ENCODE measurements around the gene PFN3. TPM values are rescaled to one million over a fixed set of nuclear protein-coding genes. Genes with fewer than 3 reads are reported as not detected.

PFN3 gene
- total RNA-seq, 4 donors from 2014 or later: not detected

DNA sequence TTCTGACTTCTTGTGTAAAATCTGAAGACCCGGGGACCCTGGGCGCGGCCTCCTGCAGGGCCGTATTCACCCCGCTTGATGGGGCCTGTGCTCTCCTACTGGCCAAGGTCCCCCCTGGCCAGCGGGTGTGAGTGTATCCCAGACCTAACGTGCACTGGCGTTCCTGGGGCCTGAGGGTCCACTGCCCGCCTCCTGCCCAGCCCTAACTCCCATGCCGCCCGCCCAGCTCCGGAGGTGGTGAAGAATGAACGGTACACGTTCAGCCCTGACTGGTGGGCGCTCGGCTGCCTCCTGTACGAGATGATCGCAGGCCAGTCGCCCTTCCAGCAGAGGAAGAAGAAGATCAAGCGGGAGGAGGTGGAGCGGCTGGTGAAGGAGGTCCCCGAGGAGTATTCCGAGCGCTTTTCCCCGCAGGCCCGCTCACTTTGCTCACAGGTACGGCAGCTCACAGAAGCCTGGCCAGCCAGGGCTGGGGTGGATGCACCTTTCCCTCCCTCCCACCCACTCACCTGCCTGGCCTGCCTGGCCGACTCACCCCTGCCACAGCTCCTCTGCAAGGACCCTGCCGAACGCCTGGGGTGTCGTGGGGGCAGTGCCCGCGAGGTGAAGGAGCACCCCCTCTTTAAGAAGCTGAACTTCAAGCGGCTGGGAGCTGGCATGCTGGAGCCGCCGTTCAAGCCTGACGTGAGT, 35.5 kb upstream of the PFN3 start:
- 99% methylated on average over 6 of the region's 37 CpGs; no CpG with 5 or more reads in 1 of the 2 donors for WGBS, 2 donors (ENCODE audit: low coverage in 1 of 2)
- H3K36me3 ChIP-seq: peaks cover 0 to 93% of the 10 kb centered on the region in 2 donors
- no peaks in the 10 kb centered on the region for H3K27me3 ChIP-seq
- no peak overlapping the region for H3K27ac ChIP-seq
- peaks cover 0 to 21% (median 0%) of the 10 kb centered on the region in 3 donors for H3K4me1 ChIP-seq
- no peak for ATAC-seq
- H3K4me3 ChIP-seq: no peak overlapping the region
- TF ChIP-seq POLR2AphosphoS5 (IDR thresholded peaks at IDR 0.05): no peak
- TF ChIP-seq POLR2A (IDR thresholded peaks at IDR 0.05): no peak
- TF ChIP-seq, protein P1, sequence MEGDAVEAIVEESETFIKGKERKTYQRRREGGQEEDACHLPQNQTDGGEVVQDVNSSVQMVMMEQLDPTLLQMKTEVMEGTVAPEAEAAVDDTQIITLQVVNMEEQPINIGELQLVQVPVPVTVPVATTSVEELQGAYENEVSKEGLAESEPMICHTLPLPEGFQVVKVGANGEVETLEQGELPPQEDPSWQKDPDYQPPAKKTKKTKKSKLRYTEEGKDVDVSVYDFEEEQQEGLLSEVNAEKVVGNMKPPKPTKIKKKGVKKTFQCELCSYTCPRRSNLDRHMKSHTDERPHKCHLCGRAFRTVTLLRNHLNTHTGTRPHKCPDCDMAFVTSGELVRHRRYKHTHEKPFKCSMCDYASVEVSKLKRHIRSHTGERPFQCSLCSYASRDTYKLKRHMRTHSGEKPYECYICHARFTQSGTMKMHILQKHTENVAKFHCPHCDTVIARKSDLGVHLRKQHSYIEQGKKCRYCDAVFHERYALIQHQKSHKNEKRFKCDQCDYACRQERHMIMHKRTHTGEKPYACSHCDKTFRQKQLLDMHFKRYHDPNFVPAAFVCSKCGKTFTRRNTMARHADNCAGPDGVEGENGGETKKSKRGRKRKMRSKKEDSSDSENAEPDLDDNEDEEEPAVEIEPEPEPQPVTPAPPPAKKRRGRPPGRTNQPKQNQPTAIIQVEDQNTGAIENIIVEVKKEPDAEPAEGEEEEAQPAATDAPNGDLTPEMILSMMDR (IDR thresholded peaks at IDR 0.05): no peak
- no peak for TF ChIP-seq EP300 (IDR thresholded peaks at IDR 0.05)
- H3K9me3 ChIP-seq: no peaks in the 10 kb centered on the region

DNA sequence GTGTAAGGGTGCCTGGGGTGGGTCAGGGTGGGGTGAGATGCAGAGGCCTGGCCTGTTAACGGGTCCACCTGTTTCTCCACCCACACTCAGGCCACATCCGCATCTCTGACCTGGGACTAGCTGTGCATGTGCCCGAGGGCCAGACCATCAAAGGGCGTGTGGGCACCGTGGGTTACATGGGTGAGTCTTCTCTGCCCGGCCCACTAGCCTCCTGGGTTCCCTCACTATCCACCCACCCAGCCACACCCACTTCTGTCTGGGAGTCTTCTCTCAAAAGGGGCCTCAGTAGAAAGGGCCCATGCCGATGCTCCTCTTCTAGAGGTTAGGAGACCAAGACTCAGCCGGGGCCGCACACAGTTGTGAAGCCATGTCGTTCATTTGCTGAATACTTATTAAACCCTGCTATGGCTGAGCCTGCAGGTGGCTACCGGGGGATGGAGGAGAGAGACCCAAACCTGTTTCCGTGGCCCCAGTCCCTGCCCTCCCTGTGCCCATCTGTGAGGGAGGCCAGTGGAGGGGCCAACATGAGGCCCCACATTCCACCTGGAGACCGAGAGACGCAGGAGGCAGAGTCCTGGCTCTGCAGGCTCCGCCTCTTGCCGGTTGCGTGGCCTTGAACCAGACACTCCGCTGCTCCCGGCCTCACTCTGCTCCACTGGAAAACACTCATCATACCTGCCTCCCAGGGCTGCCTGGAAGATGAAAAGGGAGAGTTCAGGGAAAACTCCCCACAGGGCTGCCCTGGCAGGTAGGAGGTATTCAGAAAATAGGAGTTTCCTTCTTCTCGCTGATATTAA, 34.7 kb upstream of the PFN3 start:
- 81 to 93% methylated on average over 2 to 6 of the region's 20 CpGs for WGBS, 2 donors (ENCODE audit: low coverage in 1 of 2)
- Histone ChIP-seq H3K36me3 (peaks cover 0 to 93% of the 10 kb centered on the region in 2 donors), H3K4me3 (no peak overlapping the region), H3K9me3 (no peaks in the 10 kb centered on the region), H3K4me1 (peaks cover 0 to 28% (median 0%) of the 10 kb centered on the region in 3 donors), H3K27ac (no peak overlapping the region), H3K27me3 (no peaks in the 10 kb centered on the region)
- no peak for TF ChIP-seq POLR2AphosphoS5 (IDR thresholded peaks at IDR 0.05)
- TF ChIP-seq EP300 (IDR thresholded peaks at IDR 0.05): no peak
- TF ChIP-seq POLR2A (IDR thresholded peaks at IDR 0.05): no peak
- TF ChIP-seq, protein P1 (IDR thresholded peaks at IDR 0.05): no peak
- no peak for ATAC-seq

DNA sequence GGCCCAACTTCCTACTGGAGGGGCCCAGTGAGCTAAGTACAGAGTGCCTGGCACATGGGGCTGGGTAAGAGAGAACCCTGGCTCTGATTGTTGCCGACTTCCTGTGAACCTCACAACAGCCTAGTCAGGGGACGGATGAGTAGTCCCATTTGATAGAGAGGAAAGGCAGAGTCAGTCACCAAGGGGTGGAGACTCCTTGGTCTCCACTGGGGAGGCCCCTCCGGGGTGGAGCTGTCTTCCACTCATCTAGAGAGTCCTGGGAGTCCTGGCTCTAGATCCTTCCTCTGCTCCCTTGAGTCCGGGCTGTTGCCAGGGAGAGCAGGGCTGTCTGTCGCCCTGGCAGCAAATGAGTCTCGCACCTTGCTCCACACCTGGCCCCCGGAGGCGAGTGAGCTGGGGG, 34.0 kb upstream of the PFN3 start:
- H3K4me3 ChIP-seq: no peak overlapping the region
- WGBS, 2 donors (ENCODE audit: low coverage in 1 of 2): 80% methylated on average over 2 of the region's 8 CpGs; no CpG with 5 or more reads in 1 of the 2 donors
- H3K27me3 ChIP-seq: no peaks in the 10 kb centered on the region
- H3K9me3 ChIP-seq: no peaks in the 10 kb centered on the region
- H3K4me1 ChIP-seq: peaks cover 0 to 34% (median 0%) of the 10 kb centered on the region in 3 donors
- H3K27ac ChIP-seq: no peak overlapping the region
- peaks cover 0 to 91% of the 10 kb centered on the region in 2 donors for H3K36me3 ChIP-seq
- ATAC-seq: no peak
- TF ChIP-seq POLR2AphosphoS5 (IDR thresholded peaks at IDR 0.05): no peak
- TF ChIP-seq POLR2A (IDR thresholded peaks at IDR 0.05): no peak
- TF ChIP-seq EP300 (IDR thresholded peaks at IDR 0.05): no peak
- TF ChIP-seq, protein P1 (IDR thresholded peaks at IDR 0.05): no peak

DNA sequence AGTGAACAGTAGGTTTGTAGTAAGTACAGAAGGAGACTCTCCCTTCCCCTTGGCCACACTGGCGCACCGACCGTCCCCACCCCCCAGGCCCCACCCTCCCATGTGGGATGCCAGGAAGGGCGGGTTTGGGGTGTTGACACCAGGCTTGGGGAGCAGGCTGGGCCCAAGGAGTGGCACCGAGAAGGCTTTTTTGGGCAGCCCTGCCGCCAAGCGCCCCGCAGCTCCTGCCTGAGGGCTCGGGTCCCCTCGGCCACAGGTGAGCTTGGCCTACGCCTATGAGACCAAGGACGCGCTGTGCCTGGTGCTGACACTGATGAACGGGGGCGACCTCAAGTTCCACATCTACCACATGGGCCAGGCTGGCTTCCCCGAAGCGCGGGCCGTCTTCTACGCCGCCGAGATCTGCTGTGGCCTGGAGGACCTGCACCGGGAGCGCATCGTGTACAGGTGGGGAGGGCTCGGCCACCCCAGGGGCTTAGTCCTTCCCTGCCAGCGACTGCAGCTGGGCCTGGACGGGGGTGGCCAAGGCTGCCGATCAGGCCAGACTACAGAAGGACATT, 33.3 kb upstream of the PFN3 start:
- Histone ChIP-seq H3K36me3 (peaks cover 0 to 89% of the 10 kb centered on the region in 2 donors), H3K4me1 (peaks cover 0 to 41% (median 0%) of the 10 kb centered on the region in 3 donors)

More for the DNA sequence above, 33.3 kb upstream of the PFN3 start:
- WGBS, 2 donors (ENCODE audit: low coverage in 1 of 2): no CpG with 5 or more reads among the region's 29 CpGs
- Histone ChIP-seq H3K4me3 (no peak overlapping the region), H3K9me3 (no peaks in the 10 kb centered on the region), H3K27ac (no peak overlapping the region), H3K27me3 (no peaks in the 10 kb centered on the region)
- TF ChIP-seq EP300 (IDR thresholded peaks at IDR 0.05): no peak
- no peak for TF ChIP-seq POLR2AphosphoS5 (IDR thresholded peaks at IDR 0.05)
- TF ChIP-seq, protein P1 (IDR thresholded peaks at IDR 0.05): no peak
- TF ChIP-seq POLR2A (IDR thresholded peaks at IDR 0.05): no peak
- no peak for ATAC-seq

Data from gastroesophageal sphincter (tissue), 4 donors.